Stimulated activated CD8-positive, alpha-beta memory T cell treated with anti-CD3 and anti-CD28 coated beads, Interleukin-15, amount 100 ng/mL, for 24 hours (primary cell): ENCODE results near the gene VTI1A.
"Not testable (repeated sequence)": the region's sequence is repeated elsewhere in the genome, so short reads cannot be mapped to it uniquely, and the experiment has no call there.

ENCODE experiments used
- DNase-seq: peaks from one replicate; pipeline ENCODE4 v3.0.0-alpha.2; 2020; ENCODE audit warnings: low read depth

VTI1A gene

GRCh38 chr10:112588225-112588990 lies 141.4 kb downstream of the VTI1A start:
- DNase-seq = no peak

GRCh38 chr10:112589081-112589480 lies 142.1 kb downstream of the VTI1A start:
- DNase-seq = no peak

- not testable (repeated sequence) for DNase-seq
Measured at GRCh38 chr10:112590786-112591185, 143.8 kb downstream of the VTI1A start.

- no peak for DNase-seq
Measured at GRCh38 chr10:112593023-112593422, 146.0 kb downstream of the VTI1A start.

GRCh38 chr10:112601214-112602090 lies 154.4 kb downstream of the VTI1A start:
- no peak for DNase-seq

- DNase-seq = no peak
Measured at GRCh38 chr10:112603062-112603461, 156.0 kb downstream of the VTI1A start.

GRCh38 chr10:112605063-112605462 lies 158.0 kb downstream of the VTI1A start:
- DNase-seq = no peak

GRCh38 chr10:112607506-112607905 lies 160.5 kb downstream of the VTI1A start:
- no peak for DNase-seq

- DNase-seq = no peak
Measured at GRCh38 chr10:112613620-112614019, 166.6 kb downstream of the VTI1A start.

- no peak for DNase-seq
Measured at GRCh38 chr10:112614072-112614471, 167.1 kb downstream of the VTI1A start.

- DNase-seq = no peak
Measured at GRCh38 chr10:112614586-112614985, 167.6 kb downstream of the VTI1A start.

GRCh38 chr10:112615269-112615668 lies 168.3 kb downstream of the VTI1A start:
- no peak for DNase-seq

- no peak for DNase-seq
Measured at GRCh38 chr10:112616647-112617046, 169.6 kb downstream of the VTI1A start.

- no peak for DNase-seq
Measured at GRCh38 chr10:112618814-112619213, 171.8 kb downstream of the VTI1A start.

GRCh38 chr10:112619556-112619955 lies 172.5 kb downstream of the VTI1A start:
- DNase-seq = no peak

GRCh38 chr10:112622786-112623185 lies 175.8 kb downstream of the VTI1A start:
- no peak for DNase-seq

- no peak for DNase-seq
Measured at GRCh38 chr10:112624546-112625048, 177.6 kb downstream of the VTI1A start.

GRCh38 chr10:112628951-112629609 lies 182.1 kb downstream of the VTI1A start:
- DNase-seq = no peak

GRCh38 chr10:112631501-112632400 lies 184.7 kb downstream of the VTI1A start:
- no peak for DNase-seq

- DNase-seq = no peak
Measured at GRCh38 chr10:112634096-112634830, 187.2 kb downstream of the VTI1A start.

- DNase-seq = no peak
Measured at GRCh38 chr10:112637901-112638300, 190.9 kb downstream of the VTI1A start.
